Stimulated activated CD4-positive, alpha-beta T cell treated with anti-CD3 and anti-CD28 coated beads, TNF-alpha, amount 100 ng/mL, for 48 hours (primary cell): ENCODE measurements around the gene ADA.
"Not testable (repeated sequence)": the region's sequence is repeated elsewhere in the genome, so short reads cannot be mapped to it uniquely, and the experiment has no call there.

ENCODE experiments used
- DNase-seq, 3 donors: peaks; one replicate each; pipeline ENCODE4 v3.0.0-alpha.2; 2020; ENCODE audit warnings: low read depth in 3 of 3

Gene ADA

DNA sequence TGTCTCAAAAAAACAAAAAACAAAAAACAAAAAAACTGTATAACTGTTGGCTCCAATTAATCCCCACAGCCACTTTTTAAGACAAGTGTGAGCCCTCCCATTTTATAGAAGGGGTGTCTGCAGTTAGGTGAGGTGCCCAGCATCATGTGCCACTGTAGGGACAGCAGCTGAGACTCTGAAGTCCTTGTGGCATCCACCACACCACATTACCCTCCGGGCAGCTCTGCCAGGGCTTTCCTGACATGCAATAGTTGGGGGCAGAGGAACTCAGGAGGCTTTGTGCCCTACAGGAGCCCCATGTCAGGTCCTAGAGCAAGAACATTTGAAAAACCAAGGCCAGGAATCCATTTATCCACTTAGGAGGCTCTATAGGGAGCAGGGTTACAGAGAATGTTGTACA, 51.8 kb downstream of the ADA start:
- DNase-seq = no peak

DNA sequence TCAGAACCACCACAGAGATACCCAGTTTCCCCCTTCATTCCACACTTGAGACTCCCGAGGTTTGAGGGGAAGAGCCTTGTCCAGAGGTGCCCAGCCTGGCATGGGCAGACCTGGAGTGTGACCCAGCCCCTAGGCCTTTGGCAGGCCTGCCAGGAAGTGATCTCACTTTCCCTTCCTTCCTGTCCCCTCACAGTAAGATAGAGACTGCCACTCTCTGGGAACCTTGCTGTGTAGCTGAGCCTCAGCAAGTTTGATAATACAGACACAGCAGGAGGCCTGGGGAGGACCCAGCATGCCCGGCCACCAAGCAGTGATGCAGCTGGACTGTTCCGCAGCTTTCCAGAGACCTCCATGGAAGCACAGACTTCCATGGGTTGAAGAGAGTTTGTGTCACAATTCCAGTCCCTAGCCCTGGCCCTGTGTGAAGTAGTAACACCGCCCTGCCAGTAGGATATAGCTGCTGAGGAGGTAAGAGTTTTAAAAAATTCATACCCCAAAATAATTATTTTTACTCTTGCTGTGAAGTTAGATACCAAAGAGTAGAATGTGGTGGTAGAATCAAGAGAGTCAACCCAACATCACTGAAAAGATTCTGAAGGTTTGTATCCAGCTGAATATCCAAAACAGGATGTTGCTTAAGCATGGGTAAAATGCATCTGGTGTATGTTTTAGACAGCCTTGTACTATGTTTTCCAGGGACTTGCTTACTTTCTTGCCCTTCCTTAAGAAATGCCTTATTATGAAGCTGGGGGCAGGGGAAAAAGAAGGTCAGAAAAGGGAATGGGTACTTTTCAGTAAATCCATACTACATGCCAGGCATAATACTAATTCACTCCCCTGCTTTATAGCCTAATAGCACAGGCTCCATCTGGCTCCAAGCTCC, 52.8 kb downstream of the ADA start:
- DNase-seq = no peak

DNA sequence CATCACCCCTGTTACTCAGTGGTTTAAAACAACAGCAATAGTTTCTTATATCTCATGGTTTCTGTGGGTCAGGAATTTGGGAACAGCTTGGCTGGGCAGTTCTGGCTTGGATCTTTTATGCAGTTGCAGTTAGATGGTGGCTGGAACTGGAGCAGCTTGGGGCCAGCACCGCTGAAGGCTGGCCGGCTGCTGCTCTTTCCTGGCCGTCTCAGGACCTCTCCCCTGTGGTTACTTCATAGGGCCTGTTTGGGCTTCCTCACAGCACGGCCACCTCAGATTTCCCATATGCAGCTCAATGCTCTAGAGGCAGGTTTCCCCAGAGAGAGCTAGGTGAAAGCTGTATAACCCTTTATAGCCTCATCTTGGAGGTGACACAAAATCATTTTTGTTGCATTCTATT, 53.6 kb downstream of the ADA start:
- no peak for DNase-seq

DNA sequence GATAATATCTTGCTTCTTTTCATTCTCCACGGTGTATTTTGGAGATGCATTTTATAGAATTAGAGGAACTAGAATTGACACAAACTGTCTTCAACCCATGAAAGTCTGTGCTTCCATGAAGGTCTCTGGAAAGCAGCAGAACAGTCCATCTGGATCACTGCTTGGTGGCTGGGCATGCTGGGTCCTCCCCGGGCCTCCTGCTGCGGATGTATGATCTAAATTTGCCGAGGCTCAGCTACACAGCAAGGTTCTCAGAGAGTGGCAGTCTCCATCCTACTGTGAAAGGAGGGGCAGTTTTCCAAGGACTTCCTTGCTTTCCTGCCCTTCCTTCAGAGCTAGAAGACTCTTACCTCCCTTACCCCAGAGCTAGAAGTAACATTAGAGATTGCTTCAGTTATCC, 54.0 kb downstream of the ADA start:
- no peak for DNase-seq

DNA sequence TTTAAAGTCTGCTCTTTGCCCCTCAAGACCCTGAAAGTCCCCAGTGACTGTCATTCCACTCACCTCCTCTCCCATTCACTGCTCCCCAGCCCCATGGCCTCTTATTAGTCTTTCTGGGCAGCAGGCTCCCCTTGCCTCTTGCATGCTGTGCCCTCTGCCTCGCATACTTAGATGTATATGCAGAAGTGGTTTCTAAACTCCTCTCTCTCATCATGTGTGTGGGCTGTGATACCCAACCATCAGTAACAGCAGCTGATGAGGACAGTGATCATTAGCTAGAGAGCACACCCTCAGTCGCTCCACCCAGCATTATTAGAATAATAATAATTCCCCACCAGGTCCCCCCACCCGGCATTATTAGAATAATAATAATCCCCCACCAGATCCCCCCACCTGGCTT, 54.6 kb downstream of the ADA start:
- no peak for DNase-seq

DNA sequence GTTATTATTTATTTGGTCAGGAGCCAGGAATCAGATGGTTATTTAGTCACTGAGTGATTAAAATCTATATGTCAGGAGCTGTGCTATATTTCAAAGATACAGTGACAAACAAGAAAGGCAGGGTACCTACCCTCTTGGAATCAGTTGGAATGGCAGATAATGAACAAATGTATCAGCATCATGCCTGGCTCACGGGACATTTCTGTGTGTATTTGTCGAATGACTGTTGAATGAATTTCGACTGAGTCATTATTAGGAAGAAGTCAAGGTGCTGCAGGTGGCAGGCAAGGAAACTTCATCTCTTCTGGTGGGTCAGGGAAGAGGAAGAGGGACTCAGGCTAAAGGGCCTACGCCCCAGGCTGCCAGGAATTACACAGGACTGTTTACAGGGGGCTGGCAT, 55.5 kb downstream of the ADA start:
- DNase-seq = no peak

DNA sequence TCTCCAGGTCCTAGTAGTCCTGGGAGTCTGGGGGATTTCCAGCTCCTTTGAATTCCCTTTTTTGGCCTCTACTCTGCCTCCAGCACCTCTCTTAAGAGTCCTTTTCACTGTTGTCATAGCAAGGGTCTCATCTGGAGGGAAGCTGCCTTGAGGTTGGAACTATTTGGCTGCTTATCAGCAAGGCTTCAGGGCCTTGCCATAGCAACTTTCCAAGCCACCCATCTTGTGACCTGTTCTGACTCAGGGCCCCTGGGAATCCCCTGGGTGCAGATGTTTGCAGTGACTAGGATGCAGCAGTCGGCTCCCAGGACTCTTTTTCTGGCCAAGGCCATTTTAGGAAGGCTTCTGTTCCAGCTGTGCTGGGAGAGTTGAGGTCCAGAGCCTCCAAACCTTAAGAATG, 56.8 kb downstream of the ADA start:
- DNase-seq = no peak

DNA sequence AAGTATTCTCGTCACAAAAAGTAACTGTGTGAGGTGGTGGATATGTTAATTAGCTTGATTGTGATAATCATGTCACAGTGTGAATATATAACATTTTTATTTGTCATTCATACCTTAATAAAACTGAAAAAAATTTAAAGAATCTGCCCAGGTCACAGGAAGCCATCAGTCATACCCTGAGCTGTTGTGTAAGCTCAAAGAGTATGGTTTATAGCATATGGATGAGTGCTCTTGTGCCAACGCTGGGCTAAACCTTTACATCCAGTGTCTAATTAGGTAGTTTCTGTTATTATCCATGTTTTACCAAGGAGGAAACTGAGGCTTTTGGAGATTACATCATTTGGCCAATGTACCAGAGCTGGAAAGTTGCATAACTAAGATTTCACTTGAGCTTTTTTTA, 57.7 kb downstream of the ADA start:
- DNase-seq = no peak

DNA sequence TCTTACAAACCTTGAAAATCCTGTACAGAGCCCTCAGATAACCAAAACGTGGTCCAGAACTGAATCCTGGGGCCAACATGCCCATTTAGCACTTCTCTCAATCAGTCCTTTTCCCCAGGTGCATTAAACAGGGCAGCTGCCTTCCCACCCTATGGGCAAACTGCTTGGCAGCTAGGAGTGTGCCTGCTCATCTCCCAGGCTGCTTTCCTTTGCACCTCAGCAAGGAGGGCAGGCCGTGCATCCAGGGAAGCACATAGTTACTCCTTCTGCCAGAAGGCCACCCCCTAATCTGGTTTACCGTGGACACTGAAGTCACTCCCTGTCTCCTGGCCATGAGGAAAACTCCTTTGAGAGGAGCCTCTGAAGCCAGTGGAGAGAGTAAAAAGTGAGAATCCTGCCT, 59.1 kb downstream of the ADA start:
- no peak for DNase-seq

DNA sequence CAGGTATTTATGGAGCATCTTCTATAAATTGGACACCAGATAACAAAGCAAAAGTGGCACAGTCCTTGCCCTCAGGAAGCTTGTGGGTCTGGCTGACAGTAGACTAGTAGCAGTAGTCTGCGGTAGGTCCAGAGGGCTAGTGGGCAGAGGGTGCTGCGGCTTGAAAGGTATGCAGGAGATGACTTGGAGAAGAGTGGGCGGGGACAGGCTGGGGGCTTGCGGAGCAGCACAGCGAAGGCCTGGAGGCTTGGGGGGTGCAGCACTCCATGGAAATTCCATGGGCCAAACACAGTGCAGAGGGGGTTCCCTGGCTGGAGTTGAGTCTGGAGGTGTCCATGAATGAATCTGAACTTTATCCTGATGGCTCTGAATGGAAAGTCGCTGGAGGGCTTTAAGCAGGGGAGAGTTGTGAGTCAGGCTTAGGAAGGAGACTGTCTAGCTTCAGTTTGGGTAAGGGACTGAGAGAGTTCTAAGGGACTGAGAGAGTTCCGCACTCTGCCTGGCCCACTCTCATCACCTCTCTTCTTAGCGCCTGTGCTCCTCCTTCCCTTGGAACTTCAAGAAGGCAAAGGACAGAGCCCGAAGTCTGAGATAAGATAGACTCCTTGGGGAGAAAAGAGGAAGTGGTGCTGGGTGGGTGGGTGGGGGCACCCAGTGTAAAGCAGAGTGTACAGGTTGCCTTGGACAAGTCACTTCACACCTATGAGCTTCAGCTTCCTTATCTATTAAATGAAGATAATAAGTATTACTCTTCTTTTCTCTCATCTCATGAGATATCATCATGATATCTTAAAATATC, 60.3 kb downstream of the ADA start:
- DNase-seq = no peak

DNA sequence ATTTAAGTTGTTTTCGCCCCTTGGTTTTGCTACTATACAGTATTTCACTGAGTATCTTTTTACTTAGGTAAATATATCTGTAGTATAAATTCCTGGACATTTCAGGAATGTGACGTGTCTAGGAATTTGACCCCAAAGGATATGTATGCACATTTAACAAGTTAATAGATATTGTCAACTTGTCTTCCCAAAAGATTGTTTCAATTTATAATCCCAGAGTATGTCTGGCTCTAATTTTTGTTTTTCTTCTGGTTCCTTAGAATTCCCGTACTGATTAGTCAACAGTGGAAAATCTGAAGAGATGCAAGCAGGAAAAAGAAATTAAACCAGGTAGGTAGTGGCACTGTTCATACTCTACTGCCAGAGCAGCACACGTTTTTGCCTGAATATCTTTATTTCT, 62.0 kb downstream of the ADA start:
- no peak for DNase-seq

DNA sequence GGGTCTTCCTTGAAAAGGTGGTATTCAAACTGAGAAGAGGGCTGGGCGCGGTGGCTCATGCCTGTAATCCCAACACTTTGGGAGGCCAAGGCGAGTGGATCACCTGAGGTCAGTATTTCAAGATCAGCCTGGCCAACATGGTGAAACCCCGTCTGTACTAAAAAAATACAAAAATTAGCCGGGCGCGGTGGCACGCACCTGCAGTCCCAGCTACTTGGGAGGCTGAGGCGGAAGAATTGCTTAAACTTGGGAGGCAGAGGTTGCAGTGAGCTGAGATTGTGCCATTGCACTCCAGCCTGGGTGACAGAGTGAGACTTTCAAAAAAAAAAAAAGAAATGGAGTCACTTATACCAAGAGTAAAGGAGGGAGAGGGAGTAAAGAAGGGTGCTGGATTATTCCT, 63.2 kb downstream of the ADA start:
- not testable (repeated sequence) for DNase-seq

DNA sequence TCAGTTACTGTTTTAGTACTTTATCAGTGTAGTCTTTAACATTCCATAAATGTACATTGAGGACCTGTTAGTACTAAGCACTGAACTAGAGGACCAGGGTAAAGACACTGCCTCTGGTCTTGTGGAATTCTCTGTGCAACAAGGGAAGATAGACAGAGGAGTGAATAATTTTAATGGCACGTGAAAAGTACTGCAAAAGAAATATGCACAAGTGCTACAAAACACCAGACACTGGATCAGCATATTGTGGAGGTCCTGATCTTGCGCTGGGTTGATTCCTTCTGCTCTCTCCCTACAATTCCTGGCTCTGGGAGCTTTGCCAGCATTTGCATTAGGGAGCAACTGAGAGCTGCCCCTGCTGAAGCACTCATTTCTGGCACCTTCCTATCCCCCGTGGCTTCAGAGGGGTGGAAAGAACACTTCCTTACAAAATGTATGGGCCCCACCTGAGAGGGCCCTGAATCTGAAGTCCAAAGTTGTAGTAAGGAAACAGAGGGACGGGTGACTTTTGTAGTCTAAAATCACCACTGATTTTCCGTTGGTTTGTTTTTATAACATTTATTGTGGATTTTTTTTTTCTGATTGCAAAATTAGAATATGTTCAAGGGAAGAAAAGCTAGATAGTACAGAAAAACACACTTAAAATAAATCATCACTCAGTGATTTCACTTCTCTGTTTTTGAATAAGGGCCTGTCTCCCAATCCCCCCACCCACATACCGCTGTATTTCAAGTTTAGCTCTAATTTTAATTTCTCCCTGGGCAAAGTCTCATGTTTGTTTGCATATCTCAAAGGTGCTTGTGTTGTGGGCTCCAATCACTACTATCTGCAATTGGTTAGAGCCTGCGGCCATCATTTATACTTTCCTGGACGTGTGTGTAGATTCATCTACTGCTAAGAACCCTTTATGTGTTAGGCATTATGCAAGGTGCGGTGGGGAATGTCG, 64.2 kb downstream of the ADA start:
- DNase-seq = no peak

DNA sequence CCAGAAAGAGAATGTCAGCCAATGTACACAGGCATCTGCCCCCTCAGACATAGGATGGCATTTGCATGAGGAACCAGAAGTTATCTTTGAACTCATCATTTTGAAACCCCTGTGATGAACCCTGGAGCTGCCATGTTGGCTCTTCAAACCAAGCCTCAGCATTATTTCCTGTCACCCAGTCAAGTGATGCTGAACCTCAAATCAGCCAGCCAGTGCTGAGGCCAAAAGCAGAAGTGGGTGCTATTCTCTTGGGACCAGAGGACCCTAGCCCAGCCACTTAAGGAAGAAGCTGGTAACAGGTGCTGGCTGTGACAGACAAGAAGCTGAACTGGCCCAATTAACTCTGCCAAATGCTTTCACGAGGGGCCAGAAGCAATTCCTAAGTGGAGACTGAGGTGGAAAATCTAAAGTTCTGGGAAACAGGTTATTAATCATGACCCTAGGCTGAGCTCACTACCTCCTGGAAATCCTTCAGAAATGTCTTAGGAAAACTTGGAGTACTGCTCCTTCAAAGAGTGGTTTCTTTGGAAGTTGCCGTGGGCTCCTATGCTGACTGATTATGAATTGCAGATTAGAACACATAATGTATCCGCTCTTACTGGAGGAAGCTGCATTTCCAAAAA, 65.1 kb downstream of the ADA start:
- DNase-seq = no peak

DNA sequence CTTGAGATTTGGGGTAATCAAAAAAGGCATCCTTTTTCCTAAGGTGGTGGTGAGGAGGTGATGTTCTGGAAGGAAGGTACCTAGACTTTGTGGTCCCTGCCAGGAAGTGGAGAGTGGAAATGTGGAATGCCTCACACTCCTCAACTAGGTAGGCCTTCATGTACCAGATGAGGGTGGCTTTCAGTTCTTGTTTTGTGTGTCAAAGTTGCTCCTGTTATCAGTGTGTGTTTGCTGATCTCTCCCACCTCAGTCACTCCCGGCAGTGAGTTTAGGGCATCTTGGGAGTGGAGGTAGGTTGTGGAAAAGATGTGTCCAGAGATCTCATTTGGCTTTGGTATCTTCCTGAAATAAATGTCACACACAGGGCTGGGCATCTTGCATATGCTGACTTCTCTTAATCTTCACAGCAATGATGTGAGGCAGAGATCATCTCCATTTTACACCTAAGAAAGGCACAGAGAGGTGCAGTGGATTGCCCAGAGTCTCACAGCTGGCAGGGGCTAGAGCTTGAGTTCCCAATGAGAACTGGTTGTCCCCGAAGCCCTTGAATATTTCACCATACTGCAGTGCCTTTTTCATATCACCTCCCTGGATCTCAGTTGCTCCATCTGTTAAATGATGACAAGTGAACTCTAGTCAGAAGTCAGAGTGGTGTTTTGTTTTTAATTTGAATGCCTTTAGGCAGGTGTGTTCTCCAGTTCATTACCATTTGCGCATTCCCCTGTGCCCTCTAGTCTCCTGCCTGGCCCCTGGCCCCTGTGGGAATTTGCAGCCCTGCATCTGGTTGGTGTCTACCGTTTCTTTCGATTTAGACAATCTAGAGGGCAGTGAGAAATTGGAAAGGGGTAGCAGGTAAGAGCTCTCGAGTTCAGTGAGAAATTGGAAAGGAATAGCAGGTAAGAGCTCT, 66.2 kb downstream of the ADA start:
- no peak for DNase-seq

DNA sequence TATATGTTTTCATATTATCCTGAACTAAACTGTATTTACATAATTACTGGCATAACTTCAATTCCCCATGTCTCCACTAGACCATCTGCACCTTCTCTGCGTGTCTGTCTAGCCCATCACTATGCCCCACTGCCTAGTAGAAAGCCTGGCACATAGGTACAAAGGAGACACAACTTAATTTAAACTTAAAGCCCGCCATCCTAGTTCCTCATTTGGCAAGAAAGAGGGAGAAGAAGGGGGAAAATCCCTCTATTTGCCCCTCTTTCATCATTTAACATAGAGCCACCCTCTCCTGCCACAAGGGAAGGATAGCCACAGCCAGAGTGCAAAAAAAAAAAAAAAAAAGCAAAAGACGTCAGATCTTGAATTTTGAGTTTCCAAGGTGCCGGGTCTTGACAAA, 67.3 kb downstream of the ADA start:
- no peak for DNase-seq

DNA sequence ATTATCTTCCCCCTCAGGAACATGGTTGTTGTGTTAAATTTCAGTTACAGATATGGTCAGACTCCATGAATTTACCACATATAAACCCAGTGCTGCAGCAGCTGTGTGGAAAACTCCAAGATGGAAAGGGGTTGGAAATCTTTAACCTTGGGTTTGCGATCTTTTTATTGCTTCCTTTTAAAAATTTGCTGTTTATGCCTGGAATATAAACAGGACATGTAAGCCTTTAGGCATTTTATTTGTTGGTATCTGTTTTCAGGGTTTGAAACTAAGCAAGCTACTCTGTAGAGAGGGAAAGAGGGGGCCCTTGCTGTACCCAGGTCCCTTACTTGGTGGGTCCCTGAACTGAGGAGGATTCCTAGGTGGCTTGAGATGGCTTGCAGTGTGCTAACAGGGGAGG, 68.3 kb downstream of the ADA start:
- DNase-seq = no peak

DNA sequence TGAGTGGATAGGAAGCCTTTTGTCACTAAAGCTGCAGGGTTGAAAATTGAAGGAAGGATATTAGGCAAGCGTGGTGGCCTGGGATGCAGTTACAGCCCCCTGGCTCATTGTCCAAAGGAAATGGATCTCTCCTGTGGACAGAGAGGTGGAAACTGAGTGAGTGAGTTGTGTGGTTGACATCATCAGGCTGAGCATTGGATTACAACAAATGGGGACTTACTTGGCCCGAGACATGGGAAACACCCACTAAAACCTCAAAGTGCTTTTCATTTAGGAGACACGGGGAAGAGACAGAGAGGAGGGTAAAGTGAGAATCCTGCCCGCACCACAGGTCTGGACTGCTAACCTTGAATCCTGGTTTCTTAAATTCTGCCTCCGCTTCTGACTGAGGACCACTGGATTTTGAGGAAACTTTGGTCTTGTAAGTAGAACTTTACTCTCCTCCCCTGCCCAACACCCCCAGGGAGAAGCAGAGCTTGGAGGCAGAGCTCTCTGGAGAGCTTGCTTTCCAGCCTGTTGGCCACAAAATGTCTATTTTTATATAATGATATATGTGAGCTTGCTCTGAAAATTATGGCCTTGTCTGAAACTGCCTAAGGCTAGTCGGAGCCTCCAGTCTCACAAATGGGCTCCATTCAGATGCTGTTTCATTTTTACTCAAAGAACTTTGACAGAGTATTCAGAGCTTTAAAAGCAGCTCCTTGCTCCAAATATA, 69.0 kb downstream of the ADA start, which contains the start of gene PKIG:
TSS of gene PKIG (plus strand) at position 269 of the 715 bp plus-strand sequence. CDS start 31,978 bp downstream, outside the sequence.
- no peak for DNase-seq

DNA sequence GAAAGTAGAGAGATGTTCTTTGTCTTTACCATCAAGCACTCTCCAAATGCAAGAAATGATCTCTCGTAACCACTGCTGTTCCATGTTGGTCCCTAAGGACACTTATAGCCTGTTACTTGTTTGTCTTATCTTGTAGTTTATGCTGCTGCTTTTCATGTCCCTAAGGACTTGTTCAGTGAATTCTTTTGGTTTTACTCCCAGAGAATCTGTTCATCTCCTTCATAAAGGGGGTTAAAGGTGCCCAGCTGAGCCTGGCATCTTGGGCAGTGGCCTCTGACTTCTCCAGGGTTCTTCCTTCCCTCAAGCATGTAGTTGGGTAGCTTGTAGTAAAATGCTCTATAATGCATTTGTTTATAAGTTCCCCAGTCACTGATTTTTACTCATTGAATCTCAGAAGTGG, 70.0 kb downstream of the ADA start:
- DNase-seq = no peak
